ENCODE measurements around the gene BAD.
"Not testable (repeated sequence)": the region's sequence is repeated elsewhere in the genome, so short reads cannot be mapped to it uniquely, and the experiment has no call there.

DNA sequence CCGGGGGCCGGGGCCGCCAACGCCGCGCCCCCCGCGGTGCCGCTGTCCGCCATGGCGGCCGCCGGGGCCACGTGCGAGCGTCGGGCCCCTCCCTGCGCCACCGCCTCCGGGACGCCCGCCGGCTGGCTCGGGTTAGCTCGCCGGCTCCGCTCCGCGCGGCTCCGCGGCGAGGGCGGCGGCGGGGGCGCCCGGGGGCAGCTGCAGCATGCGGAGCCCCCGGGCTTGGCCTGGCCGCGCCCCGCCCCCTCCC is 37.9 kb downstream of the BAD start:
- TF ChIP-seq POLR2A (IDR thresholded peaks at IDR 0.05): not testable (repeated sequence)
- TF ChIP-seq, protein P1, sequence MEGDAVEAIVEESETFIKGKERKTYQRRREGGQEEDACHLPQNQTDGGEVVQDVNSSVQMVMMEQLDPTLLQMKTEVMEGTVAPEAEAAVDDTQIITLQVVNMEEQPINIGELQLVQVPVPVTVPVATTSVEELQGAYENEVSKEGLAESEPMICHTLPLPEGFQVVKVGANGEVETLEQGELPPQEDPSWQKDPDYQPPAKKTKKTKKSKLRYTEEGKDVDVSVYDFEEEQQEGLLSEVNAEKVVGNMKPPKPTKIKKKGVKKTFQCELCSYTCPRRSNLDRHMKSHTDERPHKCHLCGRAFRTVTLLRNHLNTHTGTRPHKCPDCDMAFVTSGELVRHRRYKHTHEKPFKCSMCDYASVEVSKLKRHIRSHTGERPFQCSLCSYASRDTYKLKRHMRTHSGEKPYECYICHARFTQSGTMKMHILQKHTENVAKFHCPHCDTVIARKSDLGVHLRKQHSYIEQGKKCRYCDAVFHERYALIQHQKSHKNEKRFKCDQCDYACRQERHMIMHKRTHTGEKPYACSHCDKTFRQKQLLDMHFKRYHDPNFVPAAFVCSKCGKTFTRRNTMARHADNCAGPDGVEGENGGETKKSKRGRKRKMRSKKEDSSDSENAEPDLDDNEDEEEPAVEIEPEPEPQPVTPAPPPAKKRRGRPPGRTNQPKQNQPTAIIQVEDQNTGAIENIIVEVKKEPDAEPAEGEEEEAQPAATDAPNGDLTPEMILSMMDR (IDR thresholded peaks at IDR 0.05): not testable (repeated sequence)

All from right lobe of liver (tissue), 4 donors.